Endothelial cell of umbilical vein (primary cell): ENCODE measurements around the gene NYAP1. TPM values are rescaled to one million over a fixed set of nuclear protein-coding genes. Genes with fewer than 3 reads are reported as not detected.

ENCODE experiments used
- BruUV-seq: library from RNA; stranded (reverse); fragments of 400-500 nt; replicated peaks from 2 replicates; lab custom pipeline; 2021; lab: Mats Ljungman, UMichigan
- CTCF ChIA-PET: fragments of 300-600, 350-600 bp; sonication (Branson Sonifier 250); formaldehyde crosslinking; loops from one replicate; lab custom pipeline; 2021; ENCODE audit warnings: antibody characterized with exemption, inconsistent platforms; lab: Charles Lee
- POLR2A ChIA-PET: fragments of 300-600, 350-600 bp; sonication (Branson Sonifier 250); formaldehyde crosslinking; loops from one replicate; lab custom pipeline; 2021; ENCODE audit warnings: antibody characterized with exemption, inconsistent platforms; lab: Charles Lee
- DNase-seq: peaks from one replicate; pipeline ENCODE4 v3.0.0-alpha.2; 2011; ENCODE audit warnings: low read depth, low spot score
- FAIRE-seq: peaks from 2 replicates; lab custom pipeline; 2011; peaks lifted over from hg19 to GRCh38; lab: Jason Lieb, UNC
- H2AFZ ChIP-seq: 2 replicates; pipeline ENCODE4 v1.6.0; 2012; ENCODE audit warnings: low read depth, low read length, control low read depth, inconsistent platforms
- H3K27ac ChIP-seq: 2 replicates; pipeline ENCODE4 v1.5.1; 2011; ENCODE audit warnings: low read depth, mild to moderate bottlenecking, control low read depth, low read length, moderate library complexity; ENCODE audit not compliant: insufficient read depth
- H3K27me3 ChIP-seq, 2 experiments: 2 replicates each; pipeline versions ENCODE4 v1.6.0 to v1.6.1; 2011; ENCODE audit warnings: low read length in 2 of 2, mixed read lengths in 1 of 2; ENCODE audit not compliant: control insufficient read depth in 2 of 2, insufficient read depth in 2 of 2
- H3K36me3 ChIP-seq, 2 experiments: 2 replicates in 1 of 2; 3 replicates in 1 of 2; pipeline ENCODE4 v1.5.1; 2011; ENCODE audit warnings: low read length in 2 of 2, mild to moderate bottlenecking in 1 of 2, moderate library complexity in 1 of 2; ENCODE audit not compliant: control insufficient read depth in 2 of 2, insufficient read depth in 2 of 2; ENCODE audit errors: extremely low read depth in 1 of 2
- H3K4me1 ChIP-seq: 3 replicates; pipeline ENCODE4 v1.5.1; 2011; ENCODE audit warnings: mild to moderate bottlenecking, low read length; ENCODE audit not compliant: control insufficient read depth, insufficient read depth; ENCODE audit errors: extremely low read depth
- H3K4me2 ChIP-seq: 2 replicates; pipeline ENCODE4 v1.6.1; 2011; ENCODE audit warnings: low read length, control low read depth, mixed read lengths; ENCODE audit not compliant: insufficient read depth
- H3K4me3 ChIP-seq, 3 experiments: fragments of 200-600 bp in 1 of 3; sonication (generic), shearing (Covaris generic) in 1 of 3; replicated peaks in 1 of 3; 2 replicates each; pipeline ENCODE4 v1.5.1; 2011 to 2016; ENCODE audit warnings: control low read depth in 3 of 3, low read length in 3 of 3, mild to moderate bottlenecking in 2 of 3, inconsistent platforms in 1 of 3, low read depth in 1 of 3, moderate library complexity in 1 of 3; ENCODE audit not compliant: insufficient read depth in 1 of 3
- H3K79me2 ChIP-seq: 2 replicates; pipeline ENCODE4 v1.6.0; 2012; ENCODE audit warnings: low read length, inconsistent platforms; ENCODE audit not compliant: control insufficient read depth, insufficient read depth
- H3K9ac ChIP-seq: replicated peaks from 2 replicates; pipeline ENCODE3; 2011; ENCODE audit warnings: low read length, control low read depth; ENCODE audit not compliant: insufficient read depth; ENCODE audit errors: extremely low read depth
- H3K9me1 ChIP-seq: replicated peaks from 3 replicates; pipeline ENCODE4 v1.6.0; 2011; ENCODE audit warnings: mild to moderate bottlenecking, low read length; ENCODE audit not compliant: control insufficient read depth, insufficient read depth; ENCODE audit errors: extremely low read depth
- H3K9me3 ChIP-seq: replicated peaks from 2 replicates; pipeline ENCODE4 v1.5.1; 2012; ENCODE audit warnings: low read length, inconsistent platforms; ENCODE audit not compliant: control insufficient read depth, insufficient read depth
- H4K20me1 ChIP-seq: replicated peaks from 2 replicates; pipeline ENCODE3; 2011; ENCODE audit warnings: mild to moderate bottlenecking, low read length; ENCODE audit not compliant: control insufficient read depth, insufficient read depth; ENCODE audit errors: extremely low read depth
- CTCF ChIP-seq, 2 donors: IDR thresholded peaks; 1 replicate in 1 of 2; 2 replicates in 1 of 2; pipeline ENCODE4 v1.5.1; 2011; ENCODE audit warnings: low read length in 2 of 2, mild to moderate bottlenecking in 2 of 2, moderate library complexity in 2 of 2, control low read depth in 1 of 2, inconsistent platforms in 1 of 2, low read depth in 1 of 2; ENCODE audit not compliant: insufficient read depth in 1 of 2; ENCODE audit errors: extremely low read depth in 1 of 2
- EZH2 ChIP-seq: IDR thresholded peaks from 2 replicates; pipeline ENCODE4 v1.6.1; 2012; ENCODE audit warnings: borderline replicate concordance, low read depth, mild to moderate bottlenecking, moderate library complexity, low read length, inconsistent platforms; ENCODE audit not compliant: severe bottlenecking
- FOS ChIP-seq: IDR thresholded peaks from 2 replicates; pipeline ENCODE4 v1.6.1; 2011; ENCODE audit warnings: mild to moderate bottlenecking, low read length, moderate library complexity, borderline replicate concordance; ENCODE audit not compliant: insufficient read depth
- GATA2 ChIP-seq: IDR thresholded peaks from 2 replicates; pipeline ENCODE4 v1.7.0; 2011; ENCODE audit warnings: low read depth, mild to moderate bottlenecking, moderate library complexity, mixed read lengths, low read length; ENCODE audit not compliant: insufficient read length, insufficient read depth
- JUN ChIP-seq: IDR thresholded peaks from 2 replicates; pipeline ENCODE4 v1.6.1; 2011; ENCODE audit warnings: borderline replicate concordance, low read depth; ENCODE audit not compliant: insufficient read length, insufficient read depth
- MAX ChIP-seq: IDR thresholded peaks from 2 replicates; pipeline ENCODE4 v1.6.1; 2011; ENCODE audit not compliant: insufficient read depth, insufficient read length
- MYC ChIP-seq: IDR thresholded peaks from one replicate; pipeline ENCODE4 v1.6.1; 2011; ENCODE audit warnings: mild to moderate bottlenecking, low read depth, low read length
- POLR2A ChIP-seq: IDR thresholded peaks from 2 replicates; pipeline ENCODE4 v1.6.1; 2012; ENCODE audit warnings: low read depth, mild to moderate bottlenecking, control low read depth, low read length
- POLR2AphosphoS5 ChIP-seq: IDR thresholded peaks from 2 replicates; pipeline ENCODE4 v1.6.1; 2012; ENCODE audit warnings: low read depth, mild to moderate bottlenecking, control low read depth, low read length, moderate library complexity; ENCODE audit not compliant: insufficient read depth
- dilution Hi-C: fragments of 300-500 bp; cut with MboI; formaldehyde crosslinking; loops from one replicate; pipeline ENCODE4 v1.15.0; 2019; ENCODE audit warnings: low sequenced_read_pairs; ENCODE audit not compliant: extremely low pct_ligation_motif_present
- intact Hi-C: fragments of 100-400 bp; cut with micrococcal nuclease; formaldehyde crosslinking; loops from one replicate; pipeline ENCODE4 v1.10.0; 2022
- polyA plus RNA-seq, 4 experiments: library from polyadenylated mRNA; depleted of rRNA in 3 of 4; stranded (reverse) in 3 of 4; unstranded in 1 of 4; fragments of >200 nt; gene quantifications; 2 replicates each; pipeline versions ENCODE4 v1.2.1 to v1.2.3, GENCODE V29; 2011 to 2012; ENCODE audit warnings: missing spikeins in 1 of 4
- total RNA-seq: library from RNA; stranded (reverse); gene quantifications from 2 replicates; pipeline ENCODE4 v1.2.3, GENCODE V29; 2021

Gene NYAP1
- total and polyA plus RNA-seq, 2 donors (not counting 3 experiments of a cell fraction or from before 2014, with no cell fraction given): 0.37 to 2.8 TPM

- ChIA-PET CTCF (interaction anchor here (1.6 to 3.0 kb wide), 2 partner anchors 75 to 85 kb away, joined by 3 to 22 read pairs; no protein-coding TSS in a partner anchor), POLR2A (no interaction called here)
- H4K20me1 ChIP-seq: no peaks in the 10 kb centered on the region
- TF ChIP-seq FOS: no peak
- TF ChIP-seq JUN: no peak
- TF ChIP-seq MAX: no peak
- no peak for TF ChIP-seq MYC
- no peak for TF ChIP-seq CTCF (IDR thresholded peaks at IDR 0.05; ENCODE audit: extremely low read depth in 1 of 2, insufficient read depth in 1 of 2, low read depth in 1 of 2, low read length in 2 of 2)
- TF ChIP-seq GATA2: no peak
- TF ChIP-seq EZH2: no peak
- TF ChIP-seq POLR2A: no peak
- no peak for TF ChIP-seq POLR2AphosphoS5
- H3K9ac ChIP-seq: no peak overlapping the region
- no peaks in the 10 kb centered on the region for H3K36me3 ChIP-seq
- H3K4me1 ChIP-seq: peaks cover 12% of the 10 kb centered on the region
- H3K79me2 ChIP-seq: no peaks in the 10 kb centered on the region
- no peaks in the 10 kb centered on the region for H3K27me3 ChIP-seq
- no peak for DNase-seq
- no peaks in the 10 kb centered on the region for H3K9me1 ChIP-seq
- BruUV-seq: no TSS peak
- H3K4me2 ChIP-seq: no peak overlapping the region
- no peak overlapping the region for H3K4me3 ChIP-seq
- no peak for FAIRE-seq
- H3K9me3 ChIP-seq: no peaks in the 10 kb centered on the region
- dilution Hi-C loops: no loop called here
- intact Hi-C loops: no loop called here
- no peak overlapping the region for H3K27ac ChIP-seq
- H2AFZ ChIP-seq: no peak overlapping the region
Measured at GRCh38 chr7:100484673-100485045, 932 bp downstream of the NYAP1 start.
